Activated CD4-positive, alpha-beta T cell treated with anti-CD3 and anti-CD28 coated beads for 4 hours (primary cell): ENCODE measurements around the gene HCAR2.
A peak's percentile ranks its signal among the peaks of the same experiment; 100 is the strongest.
"Not testable (repeated sequence)": the region's sequence is repeated elsewhere in the genome, so short reads cannot be mapped to it uniquely, and the experiment has no call there.

Experiments
- DNase-seq, 2 donors: peaks; one replicate each; pipeline ENCODE4 v3.0.0-alpha.2; 2020

Gene HCAR2

DNA sequence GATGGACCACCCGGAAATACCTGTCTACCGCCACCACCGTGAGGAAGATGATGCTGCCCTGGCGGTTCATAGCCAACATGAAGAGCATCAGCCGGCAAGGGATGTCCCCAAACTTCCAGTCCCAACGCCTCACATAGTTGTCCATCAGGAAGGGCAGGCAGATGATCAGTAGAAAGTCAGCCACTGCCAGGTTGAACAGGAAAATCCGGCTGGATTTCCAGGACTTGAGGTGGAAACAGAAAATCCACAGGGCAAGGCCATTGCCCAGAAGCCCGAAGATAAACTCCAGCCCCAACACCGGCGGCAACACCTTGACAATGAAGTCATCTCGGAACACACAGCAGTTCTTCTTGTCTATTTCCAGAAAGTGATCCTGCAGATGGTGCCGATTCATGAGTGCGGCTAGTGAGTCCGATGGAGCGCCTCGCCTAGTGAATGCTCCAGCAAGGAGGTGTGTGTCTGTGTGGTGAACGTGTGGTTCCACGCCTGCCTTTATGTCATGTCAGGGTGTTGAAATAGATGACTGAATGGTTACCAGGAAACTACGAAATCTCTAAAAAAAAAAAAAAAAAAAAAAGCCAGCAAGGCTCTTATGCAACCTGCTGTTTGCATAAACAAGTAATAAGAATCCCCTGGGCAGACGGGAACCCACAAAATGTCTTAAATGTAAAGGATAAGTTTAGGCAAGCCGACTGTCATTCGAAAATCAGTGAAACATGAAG is at the start of gene HCAR2:
Gene HCAR2, minus strand, starts transcription at position 468 of the 722 bp plus-strand sequence. Its CDS starts 74 bp downstream, at position 394.
- DNase-seq, result not testable (repeated sequence)

DNA sequence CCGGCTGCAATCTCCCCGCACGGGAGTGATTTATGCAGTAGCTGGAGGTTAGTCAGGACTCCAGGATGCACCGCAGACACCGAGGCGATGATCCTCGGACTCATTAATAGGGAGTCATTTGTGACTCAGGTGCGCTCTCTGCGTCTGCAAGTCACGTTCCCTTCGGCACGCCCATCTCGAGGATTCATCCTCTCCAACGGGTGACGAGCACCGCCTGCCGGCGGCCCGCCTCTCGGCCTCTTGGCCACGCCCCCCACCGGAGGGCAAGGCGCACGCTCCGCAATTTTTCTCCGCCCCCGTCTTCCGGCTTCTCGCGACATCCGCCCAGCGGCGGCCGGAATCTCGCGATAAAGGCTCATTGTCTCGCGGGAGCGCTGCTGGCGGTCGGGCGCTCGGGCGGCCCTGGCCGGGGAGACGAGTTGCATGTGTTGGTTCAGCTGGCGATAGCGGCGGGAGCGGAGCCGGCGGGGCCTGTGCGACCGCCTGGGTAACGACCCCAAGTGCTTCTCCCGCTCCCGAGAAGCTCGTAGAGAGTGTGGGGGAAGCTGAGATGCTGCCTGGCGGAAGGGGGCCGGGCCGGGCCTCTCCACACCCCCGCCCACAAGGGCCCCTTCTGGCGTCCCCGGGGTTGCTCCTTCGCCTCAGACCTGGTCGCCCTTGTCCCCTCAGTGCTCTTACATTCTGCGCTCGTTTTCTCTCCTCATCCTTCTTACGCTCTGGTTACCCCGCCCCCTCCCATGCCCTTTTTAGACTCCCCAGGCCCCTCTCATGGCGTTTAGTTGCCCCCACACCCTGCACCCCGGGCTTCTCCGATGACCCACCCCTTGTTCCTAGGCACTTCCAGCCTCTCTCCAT is 49.5 kb upstream of the HCAR2 start, which contains the start of gene DENR:
Gene DENR, plus strand, starts transcription at position 361 of the 855 bp plus-strand sequence. CDS start 878 bp downstream, outside the sequence.
- peak; percentile 99 for DNase-seq

DNA sequence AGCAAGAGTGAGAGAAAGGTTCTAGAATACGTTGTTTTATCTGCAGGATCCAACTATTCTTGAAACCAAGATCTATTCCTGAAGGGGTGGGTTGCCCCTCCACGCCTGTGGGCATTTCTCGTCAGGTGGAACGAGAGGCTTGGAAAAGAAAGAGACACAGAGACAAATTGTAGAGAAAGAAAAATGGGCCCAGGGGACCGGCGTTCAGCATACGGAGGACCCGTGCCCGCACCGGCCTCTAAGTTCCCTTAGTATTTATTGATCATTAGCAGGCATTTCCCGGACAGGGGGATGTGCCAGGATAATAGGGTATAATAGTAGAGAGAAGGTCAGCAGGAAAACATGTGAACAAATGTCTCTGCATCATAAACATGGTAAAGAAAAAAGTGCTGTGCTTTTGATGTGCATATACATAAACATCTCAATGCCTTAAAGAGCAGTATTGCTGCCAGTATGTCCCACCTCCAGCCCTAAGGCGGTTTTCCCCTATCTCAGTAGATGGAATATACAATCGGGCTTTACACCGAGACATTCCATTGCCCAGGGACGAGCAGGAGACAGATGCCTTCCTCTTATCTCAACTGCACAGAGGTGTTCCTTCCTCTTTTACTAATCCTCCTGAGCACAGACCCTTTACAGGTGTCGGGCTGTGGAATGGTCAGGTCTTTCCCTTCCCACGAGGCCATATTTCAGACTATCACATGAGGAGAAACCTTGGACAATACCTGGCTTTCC is 47.8 kb upstream of the HCAR2 start:
- DNase-seq, result not testable (repeated sequence)

DNA sequence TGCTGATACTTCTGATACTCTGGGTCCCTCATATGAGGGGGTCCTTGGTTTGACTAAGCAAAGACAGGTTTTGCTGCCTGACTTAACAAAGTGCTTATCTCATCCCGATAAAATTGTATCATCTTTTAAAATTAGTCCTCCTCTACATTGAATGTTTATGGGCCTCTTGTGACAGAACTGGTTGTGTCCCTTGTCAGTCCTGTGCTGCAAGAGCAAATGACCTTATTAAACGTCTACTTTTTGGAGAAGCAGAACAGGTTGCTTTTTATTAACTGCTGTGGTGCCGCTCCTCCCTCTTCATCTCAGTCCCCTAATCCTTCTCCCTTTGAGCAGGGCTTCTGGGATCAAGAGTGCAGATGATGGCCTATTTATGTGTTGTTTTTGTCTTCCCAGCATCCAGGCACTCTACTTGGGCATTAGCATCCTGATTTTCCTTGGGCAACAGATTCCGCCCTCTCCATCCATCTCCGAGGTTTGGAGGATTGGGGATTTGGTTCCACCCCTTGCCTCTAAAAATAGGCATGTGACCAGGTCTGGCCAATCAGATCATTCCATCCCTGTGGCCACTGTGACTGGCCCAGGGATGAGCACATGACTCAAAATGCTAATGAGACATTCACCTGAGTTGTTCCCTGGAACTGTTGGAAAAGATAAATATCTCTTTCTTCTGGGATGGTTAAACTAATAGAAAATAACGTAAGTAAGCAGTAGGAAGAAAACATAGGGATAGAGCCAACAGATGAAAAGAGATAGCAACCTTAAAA is 46.6 kb upstream of the HCAR2 start:
- DNase-seq, result no peak

GRCh38 chr12:122747224-122748135 is 44.3 kb upstream of the HCAR2 start:
- no peak for DNase-seq

DNA sequence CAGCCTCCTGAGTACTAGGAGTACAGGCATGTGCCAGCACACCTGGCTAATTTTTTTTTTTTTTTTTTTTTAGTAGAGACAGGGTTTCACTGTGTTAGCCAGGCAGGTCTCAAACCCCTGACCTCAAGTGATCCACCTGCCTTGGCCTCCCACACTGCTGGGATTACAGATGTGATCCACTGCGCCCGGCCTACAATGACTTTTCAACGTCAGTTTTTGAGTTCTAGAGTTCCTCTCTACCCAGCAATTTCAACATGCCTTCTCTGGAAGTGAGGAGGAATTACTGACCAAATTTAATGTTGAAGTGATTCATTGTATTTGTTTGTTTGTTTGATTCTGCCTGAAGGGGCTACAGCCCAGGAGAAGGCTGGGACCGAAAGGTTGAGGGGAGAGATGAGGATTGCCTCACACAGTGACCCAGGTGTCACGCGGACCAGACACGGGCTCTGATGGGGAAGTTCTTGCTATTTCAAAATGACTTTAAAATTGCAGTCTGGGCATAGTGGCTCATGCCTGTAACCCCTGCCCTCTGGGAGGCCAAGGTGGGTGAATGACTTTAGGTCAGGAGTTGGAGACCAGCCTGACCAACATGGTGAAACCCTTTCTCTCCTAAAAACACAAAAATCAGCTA is 40.9 kb upstream of the HCAR2 start:
- DNase-seq, result no peak

DNA sequence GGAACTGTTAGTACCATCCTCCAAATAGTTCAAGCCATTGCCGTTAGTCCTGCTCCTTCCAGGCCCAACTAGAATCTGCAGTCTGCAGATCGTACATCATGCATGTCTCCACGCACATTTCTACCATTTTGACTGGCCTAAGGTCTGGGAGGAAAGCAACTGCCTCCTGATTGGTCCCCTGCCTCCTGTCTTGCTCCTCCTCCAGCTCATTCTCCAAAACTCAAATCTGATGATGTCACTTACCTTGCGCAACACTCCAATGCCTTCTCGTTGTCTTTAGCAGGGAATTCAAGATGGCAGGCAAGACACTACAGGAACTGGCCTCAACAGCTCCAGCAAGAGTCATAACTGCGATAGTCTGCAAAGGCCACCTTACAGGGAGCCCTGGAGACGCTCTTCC is 37.2 kb upstream of the HCAR2 start:
- no peak for DNase-seq

DNA sequence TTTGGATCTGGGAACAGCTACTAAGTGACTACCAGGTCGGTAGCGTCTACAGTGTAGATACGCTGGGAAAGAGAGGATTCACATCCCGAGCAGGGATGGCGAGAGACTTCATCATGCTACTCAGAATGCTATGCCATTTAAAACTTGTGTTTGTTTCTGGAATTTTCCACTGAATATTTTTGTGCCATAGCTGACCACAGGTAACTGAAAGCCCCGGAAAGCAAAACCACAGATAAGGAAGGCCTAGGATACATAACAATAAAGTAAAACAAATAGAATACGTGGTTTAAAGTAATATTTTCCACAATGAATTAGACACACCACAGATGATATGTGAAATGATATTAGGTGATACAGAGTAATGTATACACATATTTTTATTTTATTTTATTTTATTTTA is 35.4 kb upstream of the HCAR2 start:
- DNase-seq, result no peak

GRCh38 chr12:122732611-122733010 is 29.5 kb upstream of the HCAR2 start:
- DNase-seq, result no peak

DNA sequence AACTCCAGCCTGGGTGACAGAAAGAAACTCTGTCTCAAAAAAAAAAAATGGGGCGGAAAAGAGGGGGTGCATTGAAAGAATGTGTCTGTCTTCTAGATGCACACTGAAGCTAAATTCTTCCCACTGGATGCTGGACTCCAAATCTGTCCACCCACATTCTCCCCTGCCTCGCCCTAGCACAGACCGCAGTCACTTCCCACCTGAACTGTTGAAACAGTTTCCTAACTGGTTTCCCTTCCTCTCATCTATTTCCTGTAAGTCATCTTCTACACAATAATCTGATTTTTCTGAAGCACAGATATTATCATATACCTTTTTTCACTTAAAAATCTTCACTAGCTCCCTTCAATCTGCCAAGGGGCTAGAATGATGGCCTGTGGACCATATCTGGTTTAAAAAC is 29.0 kb upstream of the HCAR2 start:
- DNase-seq, result peak in 1 of 2 donors; percentile 52

DNA sequence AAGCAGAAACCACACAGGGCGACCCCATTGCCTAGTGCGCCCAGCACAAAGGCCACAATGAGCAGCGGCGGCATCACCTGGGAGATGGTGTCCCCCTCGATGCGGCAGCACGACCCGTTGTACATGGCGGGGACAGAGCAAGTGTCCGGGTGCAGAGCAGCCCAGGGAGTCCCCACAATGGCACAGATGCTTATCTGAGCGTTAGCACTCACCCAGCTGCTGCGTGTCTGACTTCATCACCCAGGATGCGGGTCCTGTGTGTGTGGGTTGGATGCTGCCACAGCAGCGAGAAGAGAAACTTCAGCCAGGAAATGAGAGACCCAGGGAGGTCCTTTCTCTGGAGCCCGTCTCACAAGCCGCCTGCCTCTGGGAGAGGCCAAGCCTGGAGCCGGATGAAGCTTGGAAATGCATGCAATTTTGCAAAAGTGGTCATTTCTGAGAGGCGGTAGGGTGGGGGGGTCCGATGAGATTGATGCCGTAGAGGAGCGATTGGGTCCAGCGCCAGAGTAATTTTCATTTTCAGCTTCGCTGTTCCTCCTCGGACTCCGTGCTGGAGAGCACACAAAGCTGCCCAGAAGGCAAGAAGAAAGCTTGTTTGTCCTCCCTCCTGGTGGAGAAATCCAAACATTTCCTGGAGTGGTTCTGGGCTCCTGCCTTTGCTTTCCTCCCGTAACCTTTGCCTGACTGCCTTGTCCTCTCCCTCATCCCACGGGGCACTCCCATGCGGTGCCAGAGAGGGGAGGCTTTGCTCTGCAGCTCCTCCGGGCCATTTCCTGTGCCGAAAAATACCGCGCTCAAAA is 27.3 kb upstream of the HCAR2 start, which contains the start of gene HCAR1:
Gene HCAR1, minus strand, starts transcription at position 630 of the 800 bp plus-strand sequence. Its CDS starts 505 bp downstream, at position 125.
- DNase-seq, result peak; percentile 40 to 49

GRCh38 chr12:122729583-122730214 is 26.5 kb upstream of the HCAR2 start:
- no peak for DNase-seq

- peak; percentile 46 to 50 for DNase-seq
Measured at GRCh38 chr12:122726080-122726558, 23.0 kb upstream of the HCAR2 start.

DNA sequence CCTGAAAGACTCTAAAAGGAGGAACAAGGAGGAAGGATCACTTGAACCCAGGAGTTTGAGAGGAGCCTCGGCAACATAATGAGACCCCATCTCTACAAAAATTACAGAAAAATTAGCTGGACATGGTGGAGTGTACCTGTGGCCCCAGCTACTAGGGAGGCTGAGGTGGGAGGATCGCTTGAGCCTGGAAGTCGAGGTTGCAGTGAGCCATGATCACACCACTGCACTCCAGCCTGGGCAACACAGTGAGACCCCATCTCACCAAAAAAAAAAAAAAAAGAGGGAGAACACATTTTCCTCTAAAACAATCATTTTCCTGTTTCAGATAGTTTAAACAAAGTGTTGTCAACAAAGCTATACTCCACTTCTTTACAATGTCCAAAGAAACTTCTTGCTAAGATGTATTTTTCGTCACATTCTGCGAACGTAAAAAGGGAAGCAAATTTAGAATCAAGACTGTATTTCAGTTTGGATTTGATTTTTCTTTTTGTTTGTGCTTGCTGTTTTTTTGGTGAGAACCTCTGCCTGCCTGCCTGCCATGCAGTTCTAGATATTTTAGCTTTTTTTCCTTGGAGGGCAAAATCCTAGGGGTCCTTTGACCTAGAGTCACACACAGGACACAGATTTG is 22.4 kb upstream of the HCAR2 start:
- no peak for DNase-seq

- DNase-seq, result no peak
Measured at GRCh38 chr12:122724641-122725243, 21.6 kb upstream of the HCAR2 start.

GRCh38 chr12:122722387-122722786 is 19.2 kb upstream of the HCAR2 start:
- no peak for DNase-seq

GRCh38 chr12:122721057-122721545 is 17.9 kb upstream of the HCAR2 start:
- DNase-seq, result no peak

DNA sequence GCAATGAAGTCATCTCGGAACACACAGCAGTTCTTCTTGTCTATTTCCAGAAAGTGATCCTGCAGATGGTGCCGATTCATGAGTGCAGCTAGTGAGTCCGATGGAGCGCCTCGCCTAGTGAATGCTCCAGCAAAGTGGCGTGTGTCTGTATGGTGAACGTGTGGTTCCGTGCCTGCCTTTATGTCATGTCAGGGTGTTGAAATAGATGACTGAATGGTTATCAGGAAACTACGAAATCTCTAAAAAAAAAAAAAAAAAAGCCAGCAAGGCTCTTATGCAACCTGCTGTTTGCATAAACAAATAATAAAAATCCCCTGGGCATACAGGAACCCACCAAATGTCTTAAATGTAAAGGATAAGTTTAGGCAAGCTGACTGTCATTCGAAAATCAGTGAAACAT is 13.5 kb upstream of the HCAR2 start, which contains the start of gene HCAR3:
Gene HCAR3, minus strand, starts transcription at position 154 of the 400 bp plus-strand sequence. Its CDS starts 74 bp downstream, at position 80.
- not testable (repeated sequence) for DNase-seq
